ENCODE results near the gene TBC1D5.
"Not testable (repeated sequence)": the region's sequence is repeated elsewhere in the genome, so short reads cannot be mapped to it uniquely, and the experiment has no call there.

TBC1D5 gene

DNA sequence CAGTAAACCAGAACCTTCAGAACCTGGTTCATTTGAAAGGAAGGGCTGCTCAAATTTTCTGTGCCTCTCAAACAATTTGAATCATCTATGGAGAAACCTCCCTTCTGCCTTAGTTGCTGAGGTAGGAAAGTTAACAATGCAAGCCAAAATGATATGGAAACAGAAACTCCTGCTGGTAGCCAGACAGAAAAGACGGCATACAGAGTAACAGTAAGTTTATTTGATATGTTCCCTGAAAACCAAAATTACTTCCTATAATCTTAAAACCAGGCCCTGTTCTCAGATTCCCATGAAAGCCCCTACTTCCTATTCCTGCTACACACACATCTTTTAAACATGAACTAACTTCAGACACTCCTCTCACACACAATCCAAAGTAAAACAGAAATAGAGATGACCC lies 86.2 kb downstream of the TBC1D5 start:
- H3K9me3 ChIP-seq (ENCODE audit: insufficient read depth, low read depth, low read length): no peaks in the 10 kb centered on the region
- no peak overlapping the region for H3K9ac ChIP-seq (ENCODE audit: low read depth, low read length, poor library complexity, severe bottlenecking)
- peaks cover 30% of the 10 kb centered on the region for H3K79me2 ChIP-seq (ENCODE audit: insufficient read depth, low read length)
- H3K4me1 ChIP-seq (ENCODE audit: insufficient read depth, low read length, poor library complexity, severe bottlenecking): peaks cover 27% of the 10 kb centered on the region
- H3K36me3 ChIP-seq (ENCODE audit: insufficient read depth, low read length): no peaks in the 10 kb centered on the region
- no peaks in the 10 kb centered on the region for H3K9me2 ChIP-seq (replicated peaks; ENCODE audit: low read depth, low read length)
- H3K27me3 ChIP-seq (ENCODE audit: insufficient read depth, low read length, poor library complexity, severe bottlenecking): no peaks in the 10 kb centered on the region
- no peaks in the 10 kb centered on the region for H3F3A ChIP-seq (ENCODE audit: low read depth)
- H2AFZ ChIP-seq (ENCODE audit: low read length): no peak overlapping the region
- H3K4me3 ChIP-seq (ENCODE audit: low read length, poor library complexity, severe bottlenecking): no peak overlapping the region
- no peak overlapping the region for H3K4me2 ChIP-seq (ENCODE audit: low read depth, low read length, poor library complexity, severe bottlenecking)
- TF ChIP-seq, protein P1, sequence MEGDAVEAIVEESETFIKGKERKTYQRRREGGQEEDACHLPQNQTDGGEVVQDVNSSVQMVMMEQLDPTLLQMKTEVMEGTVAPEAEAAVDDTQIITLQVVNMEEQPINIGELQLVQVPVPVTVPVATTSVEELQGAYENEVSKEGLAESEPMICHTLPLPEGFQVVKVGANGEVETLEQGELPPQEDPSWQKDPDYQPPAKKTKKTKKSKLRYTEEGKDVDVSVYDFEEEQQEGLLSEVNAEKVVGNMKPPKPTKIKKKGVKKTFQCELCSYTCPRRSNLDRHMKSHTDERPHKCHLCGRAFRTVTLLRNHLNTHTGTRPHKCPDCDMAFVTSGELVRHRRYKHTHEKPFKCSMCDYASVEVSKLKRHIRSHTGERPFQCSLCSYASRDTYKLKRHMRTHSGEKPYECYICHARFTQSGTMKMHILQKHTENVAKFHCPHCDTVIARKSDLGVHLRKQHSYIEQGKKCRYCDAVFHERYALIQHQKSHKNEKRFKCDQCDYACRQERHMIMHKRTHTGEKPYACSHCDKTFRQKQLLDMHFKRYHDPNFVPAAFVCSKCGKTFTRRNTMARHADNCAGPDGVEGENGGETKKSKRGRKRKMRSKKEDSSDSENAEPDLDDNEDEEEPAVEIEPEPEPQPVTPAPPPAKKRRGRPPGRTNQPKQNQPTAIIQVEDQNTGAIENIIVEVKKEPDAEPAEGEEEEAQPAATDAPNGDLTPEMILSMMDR (conservative IDR thresholded peaks at IDR 0.05; ENCODE audit: low read length): no peak
- TF ChIP-seq EZH2phosphoT487 (IDR thresholded peaks at IDR 0.05; ENCODE audit: borderline replicate concordance): no peak
- H4K20me1 ChIP-seq (ENCODE audit: insufficient read depth, low read length, poor library complexity, severe bottlenecking): no peaks in the 10 kb centered on the region

DNA sequence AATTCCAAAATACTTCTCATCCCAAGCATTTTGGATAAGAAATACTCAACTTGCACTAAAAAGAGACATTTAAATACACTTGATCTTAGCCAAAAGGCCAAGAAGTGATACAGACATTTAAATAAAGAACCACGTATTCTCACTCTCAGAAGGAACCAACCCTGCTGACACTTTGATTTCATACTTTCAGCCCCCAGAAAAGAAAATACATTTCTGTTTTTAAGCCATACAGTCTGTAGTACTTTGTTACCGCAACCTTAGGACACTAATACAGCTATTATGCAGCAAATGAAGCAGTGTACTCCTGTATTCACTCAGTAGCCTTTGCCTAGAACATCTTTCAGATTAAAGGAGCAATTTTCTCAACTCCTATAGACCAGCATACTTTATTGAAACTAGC lies 86.7 kb downstream of the TBC1D5 start:
- TF ChIP-seq, protein P1 (conservative IDR thresholded peaks at IDR 0.05; ENCODE audit: low read length): no peak
- TF ChIP-seq EZH2phosphoT487 (IDR thresholded peaks at IDR 0.05; ENCODE audit: borderline replicate concordance): no peak
- Histone ChIP-seq H3K36me3 (ENCODE audit: insufficient read depth, low read length) (no peaks in the 10 kb centered on the region), H3K4me2 (ENCODE audit: low read depth, low read length, poor library complexity, severe bottlenecking) (no peak overlapping the region), H3K4me1 (ENCODE audit: insufficient read depth, low read length, poor library complexity, severe bottlenecking) (peaks cover 27% of the 10 kb centered on the region), H3K9ac (ENCODE audit: low read depth, low read length, poor library complexity, severe bottlenecking) (no peak overlapping the region), H3K9me3 (ENCODE audit: insufficient read depth, low read depth, low read length) (no peaks in the 10 kb centered on the region), H2AFZ (ENCODE audit: low read length) (no peak overlapping the region), H3K9me2 (replicated peaks; ENCODE audit: low read depth, low read length) (no peaks in the 10 kb centered on the region), H3F3A (ENCODE audit: low read depth) (no peaks in the 10 kb centered on the region), H3K27me3 (ENCODE audit: insufficient read depth, low read length, poor library complexity, severe bottlenecking) (no peaks in the 10 kb centered on the region), H3K4me3 (ENCODE audit: low read length, poor library complexity, severe bottlenecking) (no peak overlapping the region), H4K20me1 (ENCODE audit: insufficient read depth, low read length, poor library complexity, severe bottlenecking) (no peaks in the 10 kb centered on the region), H3K79me2 (ENCODE audit: insufficient read depth, low read length) (peaks cover 32% of the 10 kb centered on the region)

DNA sequence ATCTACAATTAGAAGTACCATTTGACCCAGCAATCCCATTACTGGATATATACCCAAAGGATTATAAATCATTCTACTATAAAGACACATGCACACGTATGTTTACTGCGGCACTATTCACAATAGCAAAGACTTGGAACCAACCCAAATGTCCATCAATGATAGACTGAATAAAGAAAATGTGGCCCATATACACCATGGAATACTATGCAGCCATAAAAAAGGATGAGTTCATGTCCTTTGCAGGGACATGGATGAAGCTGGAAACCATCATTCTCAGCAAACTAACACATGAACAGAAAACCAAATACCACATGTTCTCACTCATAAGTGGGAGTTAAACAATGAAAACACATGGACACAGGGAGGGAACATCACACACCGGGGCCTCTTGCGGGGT lies 92.7 kb downstream of the TBC1D5 start:
- H3K79me2 ChIP-seq (ENCODE audit: insufficient read depth, low read length): peaks cover 28% of the 10 kb centered on the region
- H3K27me3 ChIP-seq (ENCODE audit: insufficient read depth, low read length, poor library complexity, severe bottlenecking); H3K9ac ChIP-seq (ENCODE audit: low read depth, low read length, poor library complexity, severe bottlenecking); H3F3A ChIP-seq (ENCODE audit: low read depth); H2AFZ ChIP-seq (ENCODE audit: low read length); H4K20me1 ChIP-seq (ENCODE audit: insufficient read depth, low read length, poor library complexity, severe bottlenecking); H3K36me3 ChIP-seq (ENCODE audit: insufficient read depth, low read length); H3K9me3 ChIP-seq (ENCODE audit: insufficient read depth, low read depth, low read length); H3K4me3 ChIP-seq (ENCODE audit: low read length, poor library complexity, severe bottlenecking); H3K9me2 ChIP-seq (replicated peaks; ENCODE audit: low read depth, low read length); H3K4me2 ChIP-seq (ENCODE audit: low read depth, low read length, poor library complexity, severe bottlenecking): not testable (repeated sequence)
- peaks cover 16% of the 10 kb centered on the region for H3K4me1 ChIP-seq (ENCODE audit: insufficient read depth, low read length, poor library complexity, severe bottlenecking)

DNA sequence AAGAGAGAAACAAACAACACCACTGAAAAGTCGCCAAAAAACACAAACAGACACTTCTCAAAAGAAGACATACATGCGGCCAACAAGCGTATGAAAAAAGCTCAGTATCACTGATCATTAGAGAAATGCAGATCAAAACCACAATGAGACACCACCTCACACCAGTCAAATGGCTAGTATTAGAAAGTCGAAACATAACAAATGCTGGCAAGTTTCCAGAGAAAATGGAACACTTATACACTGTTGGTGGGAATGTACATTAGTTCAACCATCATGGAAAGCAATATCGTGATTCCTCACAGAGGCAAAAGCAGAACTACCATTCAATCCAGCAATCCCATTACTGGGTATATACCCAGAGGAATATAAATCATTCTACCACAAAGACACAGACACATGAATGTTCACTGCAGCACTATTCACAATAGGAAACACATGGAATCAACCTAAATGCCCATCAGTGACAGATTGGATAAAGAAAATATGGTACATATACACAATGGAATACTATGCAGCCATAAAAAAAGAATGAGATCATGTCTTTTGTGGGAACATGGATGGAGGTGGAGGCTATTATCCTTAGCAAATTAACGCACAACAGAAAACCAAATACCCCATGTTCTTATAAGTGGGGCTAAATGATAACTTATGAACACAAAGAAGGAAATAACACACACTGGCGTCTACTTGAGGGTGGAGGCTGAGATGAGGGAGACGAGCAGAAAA lies 93.6 kb downstream of the TBC1D5 start:
- not testable (repeated sequence) for H4K20me1 ChIP-seq (ENCODE audit: insufficient read depth, low read length, poor library complexity, severe bottlenecking); H3K4me3 ChIP-seq (ENCODE audit: low read length, poor library complexity, severe bottlenecking); H3F3A ChIP-seq (ENCODE audit: low read depth); H3K4me2 ChIP-seq (ENCODE audit: low read depth, low read length, poor library complexity, severe bottlenecking); H2AFZ ChIP-seq (ENCODE audit: low read length); H3K9me3 ChIP-seq (ENCODE audit: insufficient read depth, low read depth, low read length); H3K27me3 ChIP-seq (ENCODE audit: insufficient read depth, low read length, poor library complexity, severe bottlenecking); H3K9me2 ChIP-seq (replicated peaks; ENCODE audit: low read depth, low read length); H3K36me3 ChIP-seq (ENCODE audit: insufficient read depth, low read length); H3K9ac ChIP-seq (ENCODE audit: low read depth, low read length, poor library complexity, severe bottlenecking)
- peaks cover 15% of the 10 kb centered on the region for H3K4me1 ChIP-seq (ENCODE audit: insufficient read depth, low read length, poor library complexity, severe bottlenecking)
- H3K79me2 ChIP-seq (ENCODE audit: insufficient read depth, low read length): peaks cover 37% of the 10 kb centered on the region

Measured in Loucy (cell line).